ENCODE results near the gene ZFYVE28.

The ZFYVE28 gene

DNA sequence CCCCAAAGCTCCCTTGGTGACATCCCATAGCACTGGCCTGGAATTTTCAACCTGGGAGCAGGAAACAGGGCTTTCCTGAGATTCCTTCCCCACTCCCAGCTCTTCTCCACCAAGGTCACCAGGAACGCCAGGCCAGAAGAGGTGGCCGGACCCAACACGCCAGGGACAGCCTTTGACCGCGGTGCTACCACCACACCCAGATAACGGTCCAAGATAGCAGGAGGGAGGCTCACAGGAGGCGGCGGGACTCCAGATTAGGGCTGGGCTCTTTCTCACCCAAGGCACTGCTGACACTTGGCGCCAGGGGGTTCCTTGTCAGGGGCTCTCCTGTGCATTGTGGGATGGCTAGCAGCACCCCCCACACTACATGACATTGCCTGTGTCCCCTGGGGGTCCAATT is 22.9 kb downstream of the ZFYVE28 start:
- TF ChIP-seq, protein P1, sequence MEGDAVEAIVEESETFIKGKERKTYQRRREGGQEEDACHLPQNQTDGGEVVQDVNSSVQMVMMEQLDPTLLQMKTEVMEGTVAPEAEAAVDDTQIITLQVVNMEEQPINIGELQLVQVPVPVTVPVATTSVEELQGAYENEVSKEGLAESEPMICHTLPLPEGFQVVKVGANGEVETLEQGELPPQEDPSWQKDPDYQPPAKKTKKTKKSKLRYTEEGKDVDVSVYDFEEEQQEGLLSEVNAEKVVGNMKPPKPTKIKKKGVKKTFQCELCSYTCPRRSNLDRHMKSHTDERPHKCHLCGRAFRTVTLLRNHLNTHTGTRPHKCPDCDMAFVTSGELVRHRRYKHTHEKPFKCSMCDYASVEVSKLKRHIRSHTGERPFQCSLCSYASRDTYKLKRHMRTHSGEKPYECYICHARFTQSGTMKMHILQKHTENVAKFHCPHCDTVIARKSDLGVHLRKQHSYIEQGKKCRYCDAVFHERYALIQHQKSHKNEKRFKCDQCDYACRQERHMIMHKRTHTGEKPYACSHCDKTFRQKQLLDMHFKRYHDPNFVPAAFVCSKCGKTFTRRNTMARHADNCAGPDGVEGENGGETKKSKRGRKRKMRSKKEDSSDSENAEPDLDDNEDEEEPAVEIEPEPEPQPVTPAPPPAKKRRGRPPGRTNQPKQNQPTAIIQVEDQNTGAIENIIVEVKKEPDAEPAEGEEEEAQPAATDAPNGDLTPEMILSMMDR (IDR thresholded peaks at IDR 0.05; ENCODE audit: low read length, missing control alignments), result no peak
- no peak overlapping the region for H3K4me3 ChIP-seq (replicated peaks; ENCODE audit: low read depth, low read length)
- no peak for DNase-seq (ENCODE audit: low read depth)

DNA sequence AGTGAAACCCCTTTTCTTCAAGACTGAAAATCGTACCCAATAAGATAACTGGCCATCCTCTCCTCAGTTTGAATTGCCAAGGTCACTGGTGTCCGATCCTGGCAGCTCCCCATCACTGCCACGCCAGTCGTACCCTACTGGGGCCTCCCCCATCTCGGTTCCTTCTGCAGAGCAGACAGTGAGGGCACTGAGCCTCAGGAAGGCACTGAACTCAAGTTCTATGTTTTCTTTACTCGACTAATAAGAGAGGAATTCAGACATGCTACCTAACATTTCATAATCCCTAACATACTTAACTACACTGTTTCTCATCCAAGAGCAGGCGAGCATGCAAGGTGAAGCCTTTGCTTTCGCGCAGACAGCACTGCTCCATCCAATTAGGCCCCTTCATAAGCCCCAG is 23.4 kb downstream of the ZFYVE28 start:
- H3K4me3 ChIP-seq (replicated peaks; ENCODE audit: low read depth, low read length), result no peak overlapping the region
- TF ChIP-seq, protein P1 (IDR thresholded peaks at IDR 0.05; ENCODE audit: low read length, missing control alignments), result no peak
- DNase-seq (ENCODE audit: low read depth), result peak; percentile 54

DNA sequence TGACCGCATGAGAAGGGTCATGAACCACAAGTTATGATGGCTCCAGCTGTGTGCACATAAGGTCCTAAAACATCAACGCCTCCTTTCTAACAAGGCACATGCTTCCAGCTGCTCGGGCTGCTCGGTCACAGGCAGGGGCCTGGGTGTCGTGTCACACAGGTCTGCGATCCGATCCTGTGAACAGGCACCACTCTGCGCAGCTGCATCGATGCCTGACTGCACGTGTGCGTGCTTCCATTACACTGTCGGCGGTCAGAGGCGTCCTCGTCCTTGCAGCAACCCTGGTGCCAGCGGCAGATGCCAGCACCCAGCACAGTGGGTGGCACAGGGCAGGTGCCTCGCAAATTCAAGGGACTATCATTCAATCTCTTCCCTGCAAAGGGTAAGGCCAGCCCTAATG is 23.9 kb downstream of the ZFYVE28 start:
- TF ChIP-seq, protein P1 (IDR thresholded peaks at IDR 0.05; ENCODE audit: low read length, missing control alignments), result no peak
- H3K4me3 ChIP-seq (replicated peaks; ENCODE audit: low read depth, low read length), result no peak overlapping the region

DNA sequence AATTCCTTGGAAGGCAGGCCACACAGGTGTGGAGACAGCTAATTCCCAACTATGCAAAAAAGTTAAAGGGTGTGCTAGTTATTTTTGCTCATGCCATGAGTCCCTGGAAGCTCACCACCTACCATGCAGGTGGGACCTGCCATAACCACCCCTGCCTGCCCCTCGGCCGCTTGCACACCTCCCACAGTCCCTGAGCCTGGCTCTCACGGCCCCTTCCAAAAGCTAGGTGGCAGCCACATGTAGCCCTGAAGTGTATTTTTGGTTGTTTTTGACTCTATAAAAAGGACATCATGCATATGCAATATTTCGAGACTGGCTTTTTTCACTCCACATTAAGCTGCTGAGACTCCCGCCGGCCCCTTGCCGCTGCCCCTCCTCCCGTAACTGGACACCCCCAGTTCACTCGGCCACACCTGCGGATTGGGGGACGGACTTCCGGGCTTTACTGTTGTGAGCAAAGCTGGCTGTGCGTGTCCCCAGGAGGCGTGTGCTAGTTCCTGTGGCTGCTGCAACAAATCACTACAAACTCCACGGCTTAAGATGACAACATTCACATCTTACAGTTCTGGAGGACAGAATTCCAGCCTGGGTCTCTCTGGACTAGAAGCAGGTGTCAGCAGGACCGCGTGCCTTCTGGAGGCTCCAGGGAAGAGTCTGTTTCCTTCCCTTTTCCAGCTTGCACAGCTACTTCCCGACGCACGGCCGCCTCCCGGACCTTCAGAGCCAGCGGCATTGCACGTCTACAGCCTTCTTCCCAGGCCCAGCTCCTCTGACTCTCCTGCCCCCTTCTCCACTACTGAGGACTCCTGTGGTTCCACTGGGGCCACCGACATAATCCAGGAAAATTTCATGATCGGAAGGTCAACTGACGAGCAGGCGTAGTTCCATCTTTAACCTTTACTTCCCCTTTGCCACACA is 24.8 kb downstream of the ZFYVE28 start:
- TF ChIP-seq, protein P1 (IDR thresholded peaks at IDR 0.05; ENCODE audit: low read length, missing control alignments), result no peak
- peak; percentile 26 for DNase-seq (ENCODE audit: low read depth)
- no peak overlapping the region for H3K4me3 ChIP-seq (replicated peaks; ENCODE audit: low read depth, low read length)

More for the DNA sequence above, 23.9 kb downstream of the ZFYVE28 start:
- DNase-seq (ENCODE audit: low read depth), result no peak

DNA sequence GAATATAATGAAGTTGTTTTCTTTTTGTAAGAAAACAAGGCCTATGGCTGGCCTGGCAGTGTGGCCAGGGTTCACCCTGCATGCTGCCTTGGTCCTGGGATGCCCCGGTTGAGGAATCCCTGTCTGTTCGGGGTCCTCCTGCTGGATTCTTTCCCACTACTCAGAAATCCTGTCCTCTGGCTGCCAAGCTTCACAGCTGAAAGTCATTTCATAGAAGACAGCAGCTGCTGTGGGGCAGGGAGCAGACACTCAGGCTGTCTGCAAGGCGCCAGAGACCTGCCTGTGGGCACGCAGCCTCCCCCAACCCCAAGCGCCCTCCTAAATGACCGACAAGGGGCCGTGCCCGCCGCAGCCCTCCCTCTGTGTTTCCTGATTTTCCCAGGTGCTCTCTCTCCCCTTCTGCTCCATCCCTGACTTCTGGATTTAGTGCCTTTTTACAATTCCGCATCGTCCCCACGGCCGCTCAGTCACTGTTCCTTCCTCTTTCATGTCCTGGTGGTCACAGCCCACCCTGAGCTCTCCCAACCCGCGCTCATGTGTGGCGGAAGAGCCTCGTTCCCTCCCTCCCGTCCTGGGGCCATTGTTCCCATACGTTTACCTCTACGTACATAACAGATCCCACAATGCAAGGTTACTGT is 27.5 kb downstream of the ZFYVE28 start:
- H3K4me3 ChIP-seq (replicated peaks; ENCODE audit: low read depth, low read length), result no peak overlapping the region
- TF ChIP-seq, protein P1 (IDR thresholded peaks at IDR 0.05; ENCODE audit: low read length, missing control alignments), result no peak
- no peak for DNase-seq (ENCODE audit: low read depth)

DNA sequence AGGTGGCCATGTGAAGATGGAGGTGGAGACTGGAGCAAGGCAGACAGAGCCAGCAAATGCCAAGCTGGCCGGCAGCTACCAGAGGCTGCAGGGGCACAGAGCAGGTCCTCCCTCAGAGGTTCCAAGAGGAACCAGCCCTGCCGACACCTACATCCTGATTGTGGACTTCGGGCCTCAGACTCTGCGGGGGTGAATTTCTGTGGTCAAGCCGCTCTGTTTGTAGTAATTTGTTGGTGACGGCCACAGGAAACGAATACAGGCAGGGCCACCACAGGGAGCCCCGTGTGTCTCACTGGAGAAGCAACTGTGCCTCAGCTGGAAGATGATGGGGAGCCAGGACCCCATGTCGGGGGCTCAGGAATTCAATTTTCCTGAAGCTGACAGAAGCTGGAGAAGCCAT is 28.3 kb downstream of the ZFYVE28 start:
- DNase-seq (ENCODE audit: low read depth), result no peak

More for the DNA sequence above, 28.3 kb downstream of the ZFYVE28 start:
- no peak overlapping the region for H3K4me3 ChIP-seq (replicated peaks; ENCODE audit: low read depth, low read length)
- TF ChIP-seq, protein P1 (IDR thresholded peaks at IDR 0.05; ENCODE audit: low read length, missing control alignments), result no peak
